H1 (cell line): ENCODE results near the gene PRR3. TPM values are rescaled to one million over a fixed set of nuclear protein-coding genes. Genes with fewer than 3 reads are reported as not detected.

ENCODE experiments used
- JUND ChIP-seq: IDR thresholded peaks from 2 replicates; pipeline ENCODE4 v1.6.1; 2011; ENCODE audit warnings: mild to moderate bottlenecking, improper control_type of control experiment, low read length
- POLR2AphosphoS5 ChIP-seq: IDR thresholded peaks from 2 replicates; pipeline ENCODE4 v1.6.1; 2011; ENCODE audit warnings: low read depth, low read length
- polyA plus RNA-seq, 7 experiments: library from polyadenylated mRNA; depleted of rRNA in 3 of 7; stranded (reverse) in 5 of 7; unstranded in 2 of 7; fragments of >200 nt in 5 of 7; fragments of 200-250 nt in 2 of 7; gene quantifications; 1 replicate in 5 of 7; 2 replicates in 1 of 7; 4 replicates in 1 of 7; pipeline versions ENCODE4 v1.2.1 to v1.2.3, GENCODE V29; 2011 to 2013; ENCODE audit warnings: missing spikeins in 2 of 7, mixed read lengths in 2 of 7
- total RNA-seq: library from RNA; stranded (reverse); fragmentation: NEBNext Ultra II Directional; extraction: Animal tissue kit (Norgen Biotek cat#: 25700); gene quantifications from 2 replicates; pipeline ENCODE4 v1.2.1, GENCODE V29; 2021

The PRR3 gene
- total and polyA plus RNA-seq, 2 of the 8 experiments (the other 6 are each of a cell fraction or from before 2014, with no cell fraction given): 10.5 to 24.2 TPM

- TF ChIP-seq JUND (no peak), POLR2AphosphoS5 (no peak)
These were observed 5.7 kb downstream of the PRR3 start (continued) for GRCh38 chr6:30562470-30563425.
